GM18858 (cell line): ENCODE measurements around the gene OAF.

Experiments used
- ATAC-seq: cut with Tn5 transposase; IDR thresholded peaks from one replicate; pipeline ENCODE4 v1.9.1; 2021; ENCODE audit not compliant: unreplicated experiment

Gene OAF

DNA sequence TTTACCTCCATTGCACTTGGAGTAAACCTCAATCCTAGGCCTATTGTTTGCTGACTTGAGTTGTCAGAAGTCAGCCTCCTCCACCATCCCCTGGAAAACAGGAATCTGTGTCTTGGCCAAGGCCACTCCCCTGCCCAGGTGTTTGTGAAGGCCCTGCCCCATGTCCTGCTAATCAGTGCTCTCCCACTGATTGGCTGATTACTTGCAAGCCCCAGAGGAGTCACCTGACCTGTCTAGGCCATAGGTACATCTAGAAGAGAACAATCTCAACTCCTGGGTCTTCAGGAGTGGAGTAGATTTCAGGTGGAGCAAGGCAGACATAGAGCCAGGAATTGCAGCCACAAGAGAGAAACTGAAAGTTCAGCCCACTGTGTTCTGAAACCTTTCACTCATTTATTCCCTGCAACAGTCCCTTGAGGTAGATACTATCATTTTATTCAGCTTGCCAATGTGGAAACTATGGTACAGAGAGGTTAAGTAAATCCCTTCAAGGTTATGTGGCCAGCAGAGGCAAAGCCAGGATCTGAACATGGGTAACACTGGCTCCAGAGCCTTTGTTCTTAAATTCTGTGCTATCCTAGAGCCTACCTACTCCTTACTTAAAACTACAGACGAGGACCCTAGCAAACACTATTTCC lies 10.4 kb downstream of the OAF start:
- no peak for ATAC-seq

DNA sequence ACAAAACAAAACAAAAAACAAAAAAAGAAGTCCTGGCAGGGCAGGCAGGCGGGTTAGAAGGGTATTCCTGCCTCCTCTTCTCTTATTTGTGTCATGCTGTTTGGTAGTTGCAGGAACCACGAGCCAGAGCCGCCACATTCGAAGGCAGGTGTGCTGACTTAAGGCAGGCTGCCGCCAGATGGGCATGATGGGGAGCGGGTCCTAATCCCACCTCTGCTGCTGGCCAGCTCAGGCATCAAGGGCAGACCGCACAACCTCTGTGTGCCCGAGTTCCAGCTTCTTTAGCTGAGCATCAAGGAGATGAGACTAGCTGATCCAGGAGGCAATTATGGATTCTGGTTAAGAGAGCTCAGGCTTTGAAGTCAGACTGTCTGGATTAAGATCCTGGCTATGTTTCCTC lies 12.1 kb downstream of the OAF start:
- ATAC-seq, result no peak

DNA sequence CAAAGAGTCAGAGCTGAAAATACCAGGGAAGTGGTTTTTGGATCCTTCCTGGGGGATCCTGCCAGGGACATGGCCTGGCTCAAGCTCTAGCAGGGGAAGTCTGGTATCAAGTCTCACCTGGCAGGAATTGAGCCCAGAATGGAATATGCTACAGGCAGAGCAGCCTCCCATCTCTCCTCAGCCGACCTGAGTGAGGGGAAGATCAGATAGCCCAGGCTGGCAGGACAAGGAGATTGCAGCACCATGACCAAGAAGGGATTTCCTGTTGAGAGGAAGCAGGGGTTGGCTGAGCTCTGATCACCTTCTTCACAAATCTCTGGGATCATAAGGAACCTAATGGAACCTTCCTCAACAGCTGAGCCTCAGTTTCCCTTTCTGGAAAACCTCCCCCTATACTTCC lies 13.0 kb downstream of the OAF start:
- no peak for ATAC-seq

DNA sequence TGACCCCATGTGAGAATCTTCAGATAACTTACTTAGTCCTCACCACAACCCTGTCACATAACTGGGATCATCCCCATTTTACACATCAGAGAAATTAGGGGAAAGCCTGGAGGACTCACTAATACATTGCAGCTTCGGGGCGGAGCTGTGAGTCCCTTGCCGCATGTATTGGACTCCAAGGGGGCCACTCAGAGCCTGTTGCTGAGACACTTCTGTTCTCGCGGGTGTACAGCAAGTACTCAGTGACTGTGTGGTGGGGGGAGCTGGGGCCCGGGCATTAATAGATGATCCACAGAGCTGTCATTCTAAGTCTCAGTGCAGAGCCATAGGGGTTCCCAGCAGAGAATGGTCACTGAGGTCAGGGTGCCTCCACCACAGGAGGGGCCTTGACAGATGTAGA lies 13.5 kb downstream of the OAF start:
- no peak for ATAC-seq

DNA sequence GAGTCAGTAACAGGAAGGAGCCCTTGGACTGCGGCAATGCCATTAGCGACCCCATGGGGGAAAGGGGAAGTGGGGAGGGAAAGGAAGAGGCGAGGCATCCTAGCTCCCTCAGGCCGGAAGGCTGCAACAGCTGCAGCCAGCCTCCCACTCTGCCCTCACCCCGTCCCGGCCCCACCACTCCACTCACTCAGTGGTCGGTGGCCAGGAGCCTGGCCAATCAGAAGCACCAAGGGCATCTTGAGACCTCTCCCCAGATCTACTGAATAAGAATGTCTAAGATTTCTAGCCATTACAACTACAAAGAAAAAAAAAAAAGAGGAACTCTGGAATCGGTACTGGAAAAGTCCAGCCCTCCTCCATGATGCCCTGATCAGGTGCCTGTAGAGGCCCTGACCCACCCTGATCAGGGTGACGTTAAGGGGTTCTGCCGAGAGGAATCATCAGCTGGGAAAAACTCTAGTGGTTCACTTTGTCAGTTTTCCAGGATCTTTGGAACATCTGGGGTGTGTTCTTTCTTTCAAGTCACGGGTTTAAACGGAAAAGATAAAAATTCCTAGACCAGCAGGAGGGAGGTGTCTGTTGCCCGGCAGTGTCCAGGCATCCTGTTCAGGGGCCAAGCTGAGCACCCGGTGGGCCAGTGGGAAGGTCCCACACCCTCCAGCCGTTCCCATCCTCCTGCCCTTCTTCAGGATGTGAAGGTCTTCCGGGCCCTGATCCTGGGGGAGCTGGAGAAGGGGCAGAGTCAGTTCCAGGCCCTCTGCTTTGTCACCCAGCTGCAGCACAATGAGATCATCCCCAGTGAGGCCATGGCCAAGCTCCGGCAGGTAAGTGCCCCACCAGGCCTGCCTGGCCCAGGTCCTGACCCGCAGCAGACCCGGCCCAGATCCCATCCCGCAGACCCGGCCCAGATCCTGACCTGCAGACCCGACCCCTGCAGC lies 14.4 kb downstream of the OAF start:
- no peak for ATAC-seq

DNA sequence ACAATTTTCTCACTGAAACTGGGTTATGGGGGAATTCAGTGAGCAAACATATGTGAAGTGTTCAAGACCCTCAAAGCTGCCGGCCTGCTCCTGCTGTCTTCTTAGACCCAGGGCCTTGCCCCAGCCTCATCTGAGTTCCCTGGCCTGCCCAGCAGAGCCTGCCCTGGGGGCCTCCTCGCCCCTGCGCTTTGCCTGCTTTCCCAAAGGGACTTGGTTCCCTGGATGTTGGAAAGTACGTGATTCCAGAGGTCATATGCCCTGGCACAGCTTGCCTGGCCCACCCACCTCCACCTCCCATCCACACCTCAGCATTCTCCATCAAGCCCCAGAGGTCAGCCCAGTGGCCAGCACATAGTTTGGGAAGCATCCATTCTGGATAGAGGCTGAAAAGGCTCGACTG lies 15.4 kb downstream of the OAF start:
- ATAC-seq, result no peak

DNA sequence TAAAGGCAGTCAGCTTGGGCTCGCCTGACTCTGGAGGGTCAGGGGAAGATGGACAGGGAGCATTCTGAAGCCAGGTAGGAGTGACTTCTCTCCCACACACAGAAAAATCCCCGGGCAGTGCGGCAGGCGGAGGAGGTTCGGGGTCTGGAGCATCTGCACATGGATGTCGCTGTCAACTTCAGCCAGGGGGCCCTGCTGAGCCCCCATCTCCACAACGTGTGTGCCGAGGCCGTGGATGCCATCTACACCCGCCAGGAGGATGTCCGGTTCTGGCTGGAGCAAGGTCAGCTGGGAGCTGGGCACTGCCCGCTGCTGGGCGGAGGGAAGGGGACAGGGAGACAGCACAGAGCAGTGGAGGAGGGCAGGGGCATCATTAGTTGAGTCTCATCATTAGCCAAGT lies 15.9 kb downstream of the OAF start:
- no peak for ATAC-seq

DNA sequence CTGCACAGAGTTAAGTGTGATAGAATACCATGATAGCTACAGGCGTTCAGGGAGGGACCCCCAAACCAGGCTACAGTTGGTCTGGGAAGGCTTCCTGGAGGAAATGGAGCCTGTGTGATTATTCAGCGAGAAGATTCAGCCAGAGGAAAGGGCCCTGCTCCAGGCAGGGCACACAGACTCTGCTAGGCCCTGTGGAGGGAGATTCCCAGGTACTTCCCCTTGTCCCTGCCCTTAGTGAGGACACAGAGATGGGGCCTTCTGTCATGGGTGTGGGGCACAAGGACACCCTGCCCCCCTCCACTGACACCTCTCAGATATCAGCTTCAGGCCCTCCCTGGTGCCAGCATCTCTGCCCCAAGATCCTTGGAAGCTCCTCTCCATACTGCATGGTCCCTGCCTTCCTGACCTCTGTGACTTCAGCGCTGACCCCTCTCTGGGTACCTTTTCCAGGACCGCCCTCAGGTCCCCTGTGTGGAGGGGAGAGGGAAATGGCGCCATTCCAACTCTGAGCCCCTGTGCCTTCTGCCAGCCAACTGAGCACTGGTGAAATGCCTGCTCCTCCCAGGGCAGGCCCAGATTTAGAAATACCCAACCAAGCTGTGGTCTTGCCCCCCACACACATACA lies 16.5 kb downstream of the OAF start:
- ATAC-seq, result no peak

DNA sequence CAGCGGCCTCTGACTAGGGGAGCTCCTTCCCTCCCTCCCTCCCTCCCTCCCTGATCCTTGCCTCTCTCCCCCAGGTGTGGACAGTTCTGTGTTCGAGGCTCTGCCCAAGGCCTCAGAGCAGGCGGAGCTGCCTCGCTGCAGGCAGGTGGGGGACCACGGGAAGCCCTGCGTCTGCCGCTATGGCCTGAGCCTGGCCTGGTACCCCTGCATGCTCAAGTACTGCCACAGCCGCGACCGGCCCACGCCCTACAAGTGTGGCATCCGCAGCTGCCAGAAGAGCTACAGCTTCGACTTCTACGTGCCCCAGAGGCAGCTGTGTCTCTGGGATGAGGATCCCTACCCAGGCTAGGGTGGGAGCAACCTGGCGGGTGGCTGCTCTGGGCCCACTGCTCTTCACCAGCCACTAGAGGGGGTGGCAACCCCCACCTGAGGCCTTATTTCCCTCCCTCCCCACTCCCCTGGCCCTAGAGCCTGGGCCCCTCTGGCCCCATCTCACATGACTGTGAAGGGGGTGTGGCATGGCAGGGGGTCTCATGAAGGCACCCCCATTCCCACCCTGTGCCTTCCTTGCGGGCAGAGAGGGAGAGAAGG lies 18.1 kb downstream of the OAF start:
- no peak for ATAC-seq

DNA sequence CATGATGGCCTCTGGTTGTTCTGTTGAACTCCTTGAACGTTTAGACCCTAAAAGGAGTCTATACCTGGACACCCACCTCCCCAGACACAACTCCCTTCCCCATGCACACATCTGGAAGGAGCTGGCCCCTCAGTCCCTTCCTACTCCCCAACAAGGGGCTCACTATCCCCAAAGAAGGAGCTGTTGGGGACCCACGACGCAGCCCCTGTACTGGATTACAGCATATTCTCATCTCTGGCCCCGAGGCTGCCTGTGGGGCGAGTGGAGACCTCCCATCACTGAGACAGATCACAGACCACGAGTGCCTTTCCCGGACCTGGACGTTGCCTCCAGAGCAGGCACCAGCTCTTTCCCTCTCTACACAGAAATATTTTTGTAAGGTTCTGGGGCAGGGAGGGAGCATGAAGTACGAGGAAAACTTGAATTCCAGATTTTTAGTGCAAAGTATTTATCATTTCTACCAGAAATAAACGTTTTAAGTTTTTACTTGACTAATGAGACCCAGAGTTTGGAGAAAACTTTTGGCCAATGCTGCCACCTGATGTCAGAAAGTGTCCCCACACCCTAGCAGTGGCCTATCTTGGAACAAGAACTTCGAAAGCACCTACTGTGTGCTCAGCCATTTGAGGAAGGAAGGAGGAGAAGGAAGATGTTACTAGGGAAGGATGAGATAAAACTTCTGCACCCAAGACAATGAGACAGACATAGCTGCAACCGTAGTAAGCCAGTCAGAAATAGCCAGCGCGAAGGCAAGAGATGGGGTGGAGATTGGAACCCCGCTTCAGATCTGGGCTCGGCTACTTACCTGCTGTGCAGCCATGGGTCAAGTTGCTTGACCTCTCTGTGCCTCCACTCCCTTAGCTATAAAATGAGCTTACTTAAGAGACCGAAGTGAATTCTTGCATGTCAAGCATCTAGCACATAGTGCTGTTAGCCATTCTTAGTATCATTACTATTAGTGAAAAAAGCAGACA lies 18.9 kb downstream of the OAF start:
- ATAC-seq, result no peak

DNA sequence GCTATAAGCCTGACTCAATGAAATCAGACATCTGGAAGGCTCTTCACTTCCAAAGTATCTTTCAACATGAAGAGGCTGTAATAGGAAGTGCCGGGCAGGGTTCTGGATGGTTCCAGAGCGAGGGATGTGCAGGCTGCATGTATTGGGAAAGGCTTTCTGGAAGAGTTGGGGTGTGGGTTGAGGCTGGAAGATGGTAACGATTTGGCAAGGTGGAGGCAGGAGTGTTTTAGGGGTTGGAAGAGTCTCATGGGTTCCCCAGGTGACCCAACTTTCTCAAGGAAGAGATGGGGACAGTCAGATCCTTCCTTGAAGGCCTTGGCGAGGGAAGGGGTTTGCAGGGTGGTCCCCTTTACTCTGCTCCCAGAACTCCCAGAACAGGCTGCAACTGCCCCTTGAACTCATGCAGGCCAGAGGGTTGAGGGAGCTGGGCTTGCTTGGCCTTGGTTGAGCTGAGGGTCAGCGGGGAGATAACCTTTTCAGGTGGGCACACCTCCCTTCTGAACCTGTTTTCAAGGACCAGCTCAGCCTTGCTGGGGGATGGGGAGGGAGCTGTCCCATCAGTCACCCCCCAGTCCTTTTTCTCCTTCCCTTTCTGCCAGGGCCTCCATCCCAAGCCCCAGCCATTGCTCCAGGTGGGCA lies 19.7 kb downstream of the OAF start:
- ATAC-seq, result no peak

DNA sequence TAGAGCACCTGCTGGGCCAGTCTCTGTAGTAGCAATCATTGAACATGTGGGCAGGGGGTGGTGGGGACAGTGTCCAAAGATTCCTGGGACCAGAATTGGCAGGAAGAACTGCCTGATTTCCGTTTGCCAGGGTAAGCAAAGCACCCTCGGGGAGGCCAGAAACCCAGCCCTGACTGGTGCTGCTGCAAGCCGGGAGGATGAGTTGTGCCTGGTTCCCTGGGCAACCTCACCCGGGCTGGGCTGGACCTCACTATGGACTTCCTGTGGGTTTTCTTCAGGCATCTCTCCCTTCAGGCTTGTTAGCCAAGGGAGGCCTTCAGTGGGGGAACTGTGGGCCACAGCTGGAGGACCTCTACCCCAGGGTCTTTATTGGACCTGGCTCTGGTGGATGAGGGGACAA lies 21.1 kb downstream of the OAF start:
- no peak for ATAC-seq

DNA sequence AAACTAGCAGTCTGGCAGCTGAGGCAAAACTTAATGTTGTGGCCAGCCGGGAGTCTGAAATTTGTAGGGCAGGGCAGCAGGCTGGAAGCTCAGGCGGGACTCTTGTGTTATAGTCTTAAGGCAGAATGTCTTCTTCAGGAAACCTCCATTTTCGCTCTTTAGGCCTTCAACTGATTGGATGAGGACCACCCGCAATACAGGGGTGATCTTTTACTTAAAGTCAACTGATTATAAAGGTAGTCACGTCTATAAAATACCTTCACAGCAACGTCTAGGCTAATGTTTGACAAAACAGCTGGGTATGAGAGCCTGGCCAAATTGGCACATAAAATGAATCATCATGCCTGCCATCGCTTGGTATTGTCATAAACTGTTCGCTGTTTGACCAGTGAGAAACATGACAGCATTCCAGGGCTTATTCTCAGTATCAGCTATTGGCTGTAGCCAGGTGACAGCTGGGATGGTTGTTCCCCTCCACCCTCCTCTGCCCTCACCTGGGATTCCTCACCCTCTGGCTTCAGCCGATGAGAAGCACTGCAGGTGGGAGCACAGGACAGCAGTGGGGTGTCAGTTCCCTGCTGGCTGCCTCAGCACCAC lies 22.5 kb downstream of the OAF start:
- ATAC-seq, result no peak

DNA sequence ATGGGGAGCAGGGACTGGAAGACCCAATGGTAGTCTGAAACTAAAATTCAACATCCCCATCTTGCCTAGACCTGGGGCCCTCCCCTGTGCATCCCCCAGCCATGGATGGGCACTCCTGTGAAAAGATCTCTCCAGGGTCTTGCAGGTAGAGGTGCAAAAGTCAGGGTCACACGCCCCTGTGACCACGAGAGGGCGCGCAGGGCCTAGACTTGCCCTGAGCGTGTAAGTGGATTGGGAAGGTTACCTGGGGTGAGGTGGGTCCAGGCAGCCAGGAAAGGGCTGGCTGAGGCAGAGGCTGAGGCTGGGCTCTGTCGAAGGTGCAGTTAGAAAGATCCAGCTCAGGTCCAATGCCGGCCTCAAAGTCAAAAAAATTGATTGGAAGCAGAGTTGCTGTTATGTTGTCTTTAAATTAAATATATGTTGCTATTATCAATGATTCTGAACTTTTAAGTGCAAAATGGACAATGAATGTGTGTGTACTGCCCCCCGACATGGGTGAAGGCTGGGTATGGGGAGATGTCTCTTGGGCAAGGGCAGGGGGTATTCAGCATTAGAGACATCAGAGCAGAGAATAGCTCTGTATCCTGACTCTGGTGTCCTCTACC lies 24.3 kb downstream of the OAF start:
- ATAC-seq, result no peak

DNA sequence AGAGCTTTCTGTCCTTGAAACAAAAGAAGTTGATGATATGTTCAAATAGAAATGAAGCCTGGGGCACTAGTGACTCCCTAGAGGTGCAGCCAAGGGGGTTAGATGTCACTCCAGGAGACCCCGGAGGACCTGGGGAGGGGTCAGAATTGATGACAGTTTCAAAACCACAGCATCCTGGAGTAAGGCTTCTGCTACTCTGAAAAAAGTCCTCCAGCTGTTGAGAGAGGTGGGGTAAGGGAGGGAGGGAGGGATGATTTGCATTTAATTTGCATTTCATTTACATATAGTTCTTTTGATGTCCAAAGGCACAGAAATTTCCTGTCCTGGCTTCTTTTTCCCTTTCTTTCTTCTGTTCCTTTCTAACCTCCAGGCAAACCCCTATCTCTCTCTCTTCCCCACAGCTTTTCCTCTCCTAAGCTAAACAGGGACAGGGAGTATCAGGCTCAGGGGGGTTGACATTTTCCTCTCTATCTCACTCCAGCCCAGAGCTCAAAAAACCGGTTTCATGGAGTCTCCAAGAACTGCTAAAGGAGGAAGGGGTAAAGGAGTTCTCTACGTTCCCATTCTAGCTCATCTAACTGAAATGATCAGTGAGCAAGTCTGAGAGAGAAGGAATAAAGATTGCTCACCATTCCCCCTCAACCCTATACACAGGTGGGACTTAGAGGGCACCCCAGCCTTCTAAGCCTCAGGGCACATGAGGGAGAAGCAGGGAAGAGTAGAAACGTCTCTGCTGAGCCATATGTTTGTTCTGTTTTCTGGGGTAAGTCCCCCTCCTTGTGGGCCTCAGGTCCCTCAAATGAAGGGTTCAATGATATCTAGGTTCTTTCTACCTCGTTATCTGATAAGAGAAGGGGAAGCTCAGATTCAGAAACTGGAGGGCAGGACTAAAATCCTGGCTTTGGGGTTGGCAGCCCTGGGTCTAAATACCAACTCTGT lies 25.6 kb downstream of the OAF start:
- ATAC-seq, result no peak

DNA sequence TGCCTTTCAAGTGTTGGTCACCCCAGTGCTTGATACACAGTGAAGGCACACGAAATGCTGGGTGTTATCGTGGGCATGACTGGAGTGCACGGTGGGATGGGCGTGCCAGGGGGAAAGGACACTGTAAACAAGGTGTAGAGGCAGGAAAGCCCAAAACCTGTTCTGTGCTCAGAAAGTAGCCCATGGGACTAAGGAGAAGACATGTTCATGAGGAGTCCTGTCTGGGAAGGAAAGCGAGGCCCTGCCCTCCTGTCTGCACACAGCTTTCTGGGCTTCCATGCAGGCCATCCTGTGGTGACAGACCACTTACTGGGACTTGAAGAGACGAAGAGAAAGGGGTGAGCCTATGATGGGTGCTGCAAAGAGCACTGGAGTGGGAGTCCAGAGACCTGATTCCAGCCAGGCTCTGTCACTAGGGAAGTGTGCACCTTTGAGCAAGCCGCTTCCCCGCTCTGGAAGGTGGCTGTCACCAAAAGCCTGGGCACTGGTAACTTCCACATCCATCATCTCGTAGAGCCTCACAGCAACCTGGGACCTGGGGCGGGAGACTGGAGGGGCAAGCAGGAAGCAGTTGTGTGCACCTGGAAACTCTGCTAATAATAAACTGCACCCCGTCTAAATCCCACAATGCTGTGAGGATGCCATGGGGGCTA lies 28.3 kb downstream of the OAF start:
- no peak for ATAC-seq

DNA sequence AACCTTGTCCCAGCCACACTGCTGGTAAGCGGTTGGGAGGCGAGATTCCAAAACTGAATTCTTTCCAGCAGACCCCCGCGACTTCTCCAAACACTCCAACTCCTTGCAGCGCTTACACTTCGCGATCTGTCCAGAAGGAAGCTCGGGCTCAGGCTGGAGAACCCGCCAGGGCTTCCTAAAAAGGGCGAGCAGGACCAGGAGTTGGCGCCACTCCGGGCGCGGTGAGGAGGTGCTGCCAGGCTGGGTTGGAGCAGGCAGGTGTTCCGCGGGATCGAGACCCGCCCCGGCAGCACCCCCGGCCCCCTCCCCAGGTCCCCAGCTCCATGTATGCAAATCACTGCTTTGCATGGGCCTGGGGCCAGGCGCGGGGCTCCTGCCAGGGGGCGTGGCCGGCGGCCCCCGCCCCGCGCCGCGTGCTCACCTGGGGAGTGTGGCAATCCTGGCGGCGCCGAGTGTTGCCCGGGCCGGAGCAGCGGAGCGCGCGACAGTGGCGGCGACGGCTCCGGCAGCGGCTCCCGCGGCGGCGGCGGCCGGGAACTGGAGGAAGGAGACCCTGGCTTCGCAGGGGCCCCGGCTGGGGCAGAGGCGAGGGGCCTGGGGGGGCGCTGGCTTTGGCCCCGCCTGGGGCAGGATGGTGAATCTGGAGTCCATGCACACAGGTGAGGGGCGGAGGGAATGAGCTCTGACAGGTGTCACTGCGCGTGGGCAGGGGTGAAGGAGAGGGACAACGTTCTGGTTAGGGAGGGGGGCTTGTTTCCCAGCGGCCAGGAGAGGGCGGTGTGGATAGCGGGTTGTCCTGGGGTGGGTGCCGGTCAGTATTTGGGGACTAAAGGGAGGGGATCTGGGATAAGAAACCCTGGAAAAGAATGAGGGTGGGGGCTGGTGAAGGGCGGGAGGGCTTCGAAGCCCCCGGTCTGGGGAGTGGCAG lies 29.1 kb downstream of the OAF start, which contains the start of gene POU2F3:
Gene POU2F3 (plus strand): TSS at position 428 of the 928 bp plus-strand sequence. CDS start 204 bp downstream, at position 632.
- no peak for ATAC-seq
